OCI-LY1 (cell line): ENCODE results near the gene KRTAP5-10.

Experiments
- H2AFZ ChIP-seq: fragments of 200-600 bp; sonication (generic), shearing (Covaris generic); 2 replicates; pipeline ENCODE4 v1.6.0; 2014; ENCODE audit warnings: antibody characterized with exemption, mild to moderate bottlenecking, low read length
- H3F3A ChIP-seq: fragments of 200-600 bp; sonication (generic), shearing (Covaris generic); 2 replicates; pipeline ENCODE4 v1.6.0; 2014; ENCODE audit warnings: mild to moderate bottlenecking, antibody characterized with exemption, low read length, moderate library complexity; ENCODE audit not compliant: insufficient read depth
- H3K27ac ChIP-seq: fragments of 200-600 bp; sonication (generic); 2 replicates; pipeline ENCODE4 v1.5.1; 2014; ENCODE audit warnings: low read length, mixed run types, mild to moderate bottlenecking, low read depth; ENCODE audit not compliant: poor library complexity, severe bottlenecking
- H3K27me3 ChIP-seq: fragments of 200-600 bp; sonication (generic); 2 replicates; pipeline ENCODE4 v1.6.0; 2014; ENCODE audit warnings: antibody characterized with exemption, mild to moderate bottlenecking, low read length, moderate library complexity; ENCODE audit not compliant: insufficient read depth
- H3K36me3 ChIP-seq: fragments of 200-600 bp; sonication (generic); 2 replicates; pipeline ENCODE4 v1.6.1; 2014; ENCODE audit warnings: mild to moderate bottlenecking, antibody characterized with exemption, low read length, moderate library complexity, mixed read lengths; ENCODE audit not compliant: insufficient read depth
- H3K4me1 ChIP-seq: fragments of 200-600 bp; sonication (generic); 2 replicates; pipeline ENCODE4 v1.5.1; 2014; ENCODE audit warnings: mild to moderate bottlenecking, low read length, moderate library complexity; ENCODE audit not compliant: insufficient read depth, severe bottlenecking
- H3K4me2 ChIP-seq: fragments of 200-600 bp; sonication (generic), shearing (Covaris generic); 2 replicates; pipeline ENCODE4 v1.6.1; 2014; ENCODE audit warnings: low read length
- H3K4me3 ChIP-seq: fragments of 200-600 bp; sonication (generic); 2 replicates; pipeline ENCODE4 v1.5.1; 2014; ENCODE audit warnings: low read length, low read depth, mild to moderate bottlenecking, mixed read lengths; ENCODE audit not compliant: poor library complexity, severe bottlenecking
- H3K79me2 ChIP-seq: fragments of 200-600 bp; shearing (Covaris generic); 2 replicates; pipeline ENCODE4 v1.6.1; 2016; ENCODE audit warnings: mixed run types, low read length, mixed read lengths; ENCODE audit not compliant: insufficient read depth
- H3K9ac ChIP-seq: fragments of 200-600 bp; sonication (generic), shearing (Covaris generic); 2 replicates; pipeline ENCODE4 v1.6.1; 2014; ENCODE audit warnings: mild to moderate bottlenecking, low read length, mixed read lengths
- H3K9me2 ChIP-seq: fragments of 200-600 bp; sonication (generic), shearing (Covaris generic); 2 replicates; pipeline ENCODE4 v1.6.1; 2014; ENCODE audit warnings: low read depth, mild to moderate bottlenecking, low read length, mixed read lengths
- H3K9me3 ChIP-seq: fragments of 200-600 bp; shearing (Covaris generic); 2 replicates; pipeline ENCODE4 v1.6.1; 2014; ENCODE audit warnings: low read length, mixed read lengths
- H4K20me1 ChIP-seq: fragments of 200-600 bp; sonication (generic), shearing (Covaris generic); 2 replicates; pipeline ENCODE4 v1.6.0; 2016; ENCODE audit warnings: mild to moderate bottlenecking, low read length; ENCODE audit not compliant: insufficient read depth
- EZH2 ChIP-seq: fragments of 200-600 bp; sonication (generic), shearing (Covaris generic); IDR thresholded peaks from 2 replicates; pipeline ENCODE4 v1.8.0; 2017; ENCODE audit warnings: borderline replicate concordance, mixed run types, mild to moderate bottlenecking, antibody characterized with exemption, low read length, moderate library complexity, mixed read lengths
- TF ChIP-seq, protein P1 (sequence below): fragments of 200-600 bp; sonication (generic), shearing (Covaris generic); IDR thresholded peaks from 2 replicates; pipeline ENCODE4 v1.5.1; 2017; ENCODE audit warnings: mild to moderate bottlenecking, antibody characterized with exemption, low read length, moderate library complexity, mixed read lengths

The KRTAP5-10 gene

GRCh38 chr11:71556018-71556417, 9.3 kb upstream of the KRTAP5-10 start:
- Histone ChIP-seq H3K79me2 (no peaks in the 10 kb centered on the region), H3K9me2 (no peaks in the 10 kb centered on the region), H3K4me3 (no peak overlapping the region), H2AFZ (no peak overlapping the region), H3F3A (no peaks in the 10 kb centered on the region), H3K9me3 (no peaks in the 10 kb centered on the region), H3K36me3 (no peaks in the 10 kb centered on the region), H3K9ac (no peak overlapping the region), H4K20me1 (no peaks in the 10 kb centered on the region), H3K4me1 (no peaks in the 10 kb centered on the region), H3K4me2 (no peak overlapping the region), H3K27ac (no peak overlapping the region), H3K27me3 (no peaks in the 10 kb centered on the region)
- TF ChIP-seq, protein P1, sequence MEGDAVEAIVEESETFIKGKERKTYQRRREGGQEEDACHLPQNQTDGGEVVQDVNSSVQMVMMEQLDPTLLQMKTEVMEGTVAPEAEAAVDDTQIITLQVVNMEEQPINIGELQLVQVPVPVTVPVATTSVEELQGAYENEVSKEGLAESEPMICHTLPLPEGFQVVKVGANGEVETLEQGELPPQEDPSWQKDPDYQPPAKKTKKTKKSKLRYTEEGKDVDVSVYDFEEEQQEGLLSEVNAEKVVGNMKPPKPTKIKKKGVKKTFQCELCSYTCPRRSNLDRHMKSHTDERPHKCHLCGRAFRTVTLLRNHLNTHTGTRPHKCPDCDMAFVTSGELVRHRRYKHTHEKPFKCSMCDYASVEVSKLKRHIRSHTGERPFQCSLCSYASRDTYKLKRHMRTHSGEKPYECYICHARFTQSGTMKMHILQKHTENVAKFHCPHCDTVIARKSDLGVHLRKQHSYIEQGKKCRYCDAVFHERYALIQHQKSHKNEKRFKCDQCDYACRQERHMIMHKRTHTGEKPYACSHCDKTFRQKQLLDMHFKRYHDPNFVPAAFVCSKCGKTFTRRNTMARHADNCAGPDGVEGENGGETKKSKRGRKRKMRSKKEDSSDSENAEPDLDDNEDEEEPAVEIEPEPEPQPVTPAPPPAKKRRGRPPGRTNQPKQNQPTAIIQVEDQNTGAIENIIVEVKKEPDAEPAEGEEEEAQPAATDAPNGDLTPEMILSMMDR = no peak
- TF ChIP-seq EZH2 = no peak

- no peak overlapping the region for H3K27ac ChIP-seq
- H3F3A ChIP-seq = no peaks in the 10 kb centered on the region
- H3K79me2 ChIP-seq = no peaks in the 10 kb centered on the region
- TF ChIP-seq, protein P1 = no peak
- no peak for TF ChIP-seq EZH2
- no peaks in the 10 kb centered on the region for H3K4me1 ChIP-seq
- no peak overlapping the region for H3K4me3 ChIP-seq
- no peak overlapping the region for H3K4me2 ChIP-seq
- H3K36me3 ChIP-seq = no peaks in the 10 kb centered on the region
- no peaks in the 10 kb centered on the region for H3K9me2 ChIP-seq
- no peaks in the 10 kb centered on the region for H4K20me1 ChIP-seq
- no peak overlapping the region for H3K9ac ChIP-seq
- no peak overlapping the region for H2AFZ ChIP-seq
- no peaks in the 10 kb centered on the region for H3K27me3 ChIP-seq
- no peaks in the 10 kb centered on the region for H3K9me3 ChIP-seq
Observed at GRCh38 chr11:71557257-71557656, 8.1 kb upstream of the KRTAP5-10 start.

- Histone ChIP-seq H3K9ac (no peak overlapping the region), H3K79me2 (no peaks in the 10 kb centered on the region), H2AFZ (no peak overlapping the region), H3K9me2 (no peaks in the 10 kb centered on the region), H3K36me3 (no peaks in the 10 kb centered on the region), H3K4me2 (no peak overlapping the region), H3K27me3 (no peaks in the 10 kb centered on the region), H3K9me3 (no peaks in the 10 kb centered on the region), H3F3A (no peaks in the 10 kb centered on the region), H3K4me3 (no peak overlapping the region), H3K4me1 (no peaks in the 10 kb centered on the region), H3K27ac (no peak overlapping the region), H4K20me1 (no peaks in the 10 kb centered on the region)
- no peak for TF ChIP-seq EZH2
- TF ChIP-seq, protein P1 = no peak
Observed at GRCh38 chr11:71558996-71559395, 6.4 kb upstream of the KRTAP5-10 start.
